NB4 (cell line): Measurements from ENCODE around the gene CEP19.

ENCODE experiments used
- DNase-seq: peaks from one replicate; pipeline ENCODE4 v3.0.0; 2010; ENCODE audit warnings: low read depth
- H3K4me3 ChIP-seq: one replicate; pipeline ENCODE4 v1.5.1; 2011; ENCODE audit warnings: mild to moderate bottlenecking, low read depth, low read length, moderate library complexity
- CTCF ChIP-seq: IDR thresholded peaks from one replicate; pipeline ENCODE4 v1.5.1; 2012; ENCODE audit warnings: low read depth, low read length
- MAX ChIP-seq: IDR thresholded peaks from 2 replicates; pipeline ENCODE4 v1.6.1; 2011; ENCODE audit warnings: low read depth, low read length
- MYC ChIP-seq: IDR thresholded peaks from 2 replicates; pipeline ENCODE4 v1.6.1; 2011; ENCODE audit warnings: low read depth, low read length
- POLR2A ChIP-seq: IDR thresholded peaks from 2 replicates; pipeline ENCODE4 v1.6.1; 2011; ENCODE audit warnings: mild to moderate bottlenecking; ENCODE audit not compliant: insufficient read length; ENCODE audit errors: extremely low read depth

The CEP19 gene

GRCh38 chr3:196708467-196708866, 3.6 kb downstream of the CEP19 start:
- no peak for TF ChIP-seq MAX
- TF ChIP-seq CTCF: no peak
- no peak for TF ChIP-seq MYC
- TF ChIP-seq POLR2A: no peak
- DNase-seq: no peak
- no peak overlapping the region for H3K4me3 ChIP-seq

- no peak for TF ChIP-seq MYC
- no peak overlapping the region for H3K4me3 ChIP-seq
- no peak for DNase-seq
Observed at GRCh38 chr3:196707566-196707965, 4.5 kb downstream of the CEP19 start.

- DNase-seq: no peak
- TF ChIP-seq POLR2A: no peak
- no peak for TF ChIP-seq MAX
- no peak for TF ChIP-seq MYC
- no peak for TF ChIP-seq CTCF
- no peak overlapping the region for H3K4me3 ChIP-seq
Observed at GRCh38 chr3:196706731-196707130, 5.3 kb downstream of the CEP19 start.

- no peak for DNase-seq
- TF ChIP-seq POLR2A (no peak), CTCF (no peak), MYC (no peak), MAX (no peak)
- no peak overlapping the region for H3K4me3 ChIP-seq
Observed at GRCh38 chr3:196706327-196706726, 5.7 kb downstream of the CEP19 start.

- peak; percentile 65 for DNase-seq
- no peak overlapping the region for H3K4me3 ChIP-seq
- TF ChIP-seq MYC (no peak), CTCF (no peak), POLR2A (no peak), MAX (no peak)
Observed at GRCh38 chr3:196700801-196701200, 11.2 kb downstream of the CEP19 start.

- DNase-seq: no peak
- TF ChIP-seq MYC: no peak
- no peak for TF ChIP-seq CTCF
- TF ChIP-seq MAX: no peak
- TF ChIP-seq POLR2A: no peak
- H3K4me3 ChIP-seq: no peak overlapping the region
Observed at GRCh38 chr3:196699749-196700148, 12.3 kb downstream of the CEP19 start.
